HG03064 (cell line): ENCODE results near the gene SNTB2.
"Not testable (repeated sequence)": the region's sequence is repeated elsewhere in the genome, so short reads cannot be mapped to it uniquely, and the experiment has no call there.

Source experiments
- ATAC-seq: cut with Tn5 transposase; IDR thresholded peaks from one replicate; pipeline ENCODE4 v1.9.1; 2021; ENCODE audit warnings: low read depth; ENCODE audit not compliant: unreplicated experiment

The SNTB2 gene

DNA sequence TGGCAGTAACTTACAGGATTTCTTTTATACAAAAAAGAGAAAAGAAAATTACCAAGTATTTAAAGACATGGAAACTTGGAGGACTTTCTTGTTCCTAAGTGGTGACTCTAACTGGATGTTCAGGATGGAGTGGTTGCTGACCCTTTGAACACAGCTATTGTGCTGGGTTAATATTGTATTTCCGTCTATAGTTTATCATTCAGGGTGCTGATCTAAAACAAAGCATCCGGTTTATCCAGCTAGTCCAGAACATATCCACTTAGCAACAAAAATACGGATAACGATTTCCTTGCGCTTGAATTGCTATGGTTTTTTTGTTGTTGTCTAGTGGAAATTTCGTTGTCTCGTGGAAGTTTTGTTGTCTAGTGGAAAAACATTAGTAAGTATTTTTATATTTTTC is 38.2 kb downstream of the SNTB2 start:
- ATAC-seq: no peak

DNA sequence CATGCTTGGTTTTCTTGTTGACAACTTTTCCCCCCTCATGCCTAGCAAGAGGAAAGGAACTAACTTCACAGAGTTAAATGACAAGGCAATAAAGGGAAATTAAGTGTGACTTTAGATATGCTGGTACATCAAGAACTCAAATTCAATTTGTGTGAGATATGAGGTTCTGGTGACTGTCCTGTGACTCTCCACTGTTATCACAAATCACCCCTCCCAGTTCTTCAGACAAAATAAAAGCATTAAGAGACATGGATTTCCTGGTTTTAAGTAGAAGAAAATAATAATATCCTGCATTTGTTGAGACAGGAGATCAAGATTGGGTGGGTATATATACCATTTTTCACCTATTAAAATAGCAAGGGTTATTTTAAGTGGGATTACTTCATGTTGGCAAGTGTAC is 46.2 kb downstream of the SNTB2 start:
- ATAC-seq: no peak

DNA sequence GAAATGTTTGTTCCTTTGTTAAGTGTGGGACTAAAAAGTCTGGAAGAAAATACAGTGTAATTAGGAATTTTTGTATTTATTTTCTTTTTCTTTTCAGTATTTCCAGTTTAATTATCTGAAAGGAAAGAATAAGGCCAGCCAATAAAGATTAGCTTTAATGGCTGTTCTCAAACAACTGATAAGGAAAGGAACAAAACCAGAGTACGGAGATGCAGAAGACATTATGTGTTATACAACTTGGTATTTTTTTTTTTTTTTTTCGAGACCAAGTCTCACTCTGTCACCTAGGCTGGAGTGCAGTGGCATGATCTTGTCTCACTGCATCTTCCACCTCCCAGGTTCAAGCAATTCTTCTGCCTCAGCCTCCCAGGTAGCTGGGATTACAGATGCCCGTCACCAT is 47.5 kb downstream of the SNTB2 start:
- no peak for ATAC-seq

- no peak for ATAC-seq
Observed at GRCh38 chr16:69236319-69236718, 49.4 kb downstream of the SNTB2 start.

GRCh38 chr16:69237296-69237695 is 50.3 kb downstream of the SNTB2 start:
- no peak for ATAC-seq

- no peak for ATAC-seq
Observed at GRCh38 chr16:69239851-69240250, 52.9 kb downstream of the SNTB2 start.

GRCh38 chr16:69240331-69240730 is 53.4 kb downstream of the SNTB2 start:
- ATAC-seq: no peak

- no peak for ATAC-seq
Observed at GRCh38 chr16:69241926-69242325, 55.0 kb downstream of the SNTB2 start.

DNA sequence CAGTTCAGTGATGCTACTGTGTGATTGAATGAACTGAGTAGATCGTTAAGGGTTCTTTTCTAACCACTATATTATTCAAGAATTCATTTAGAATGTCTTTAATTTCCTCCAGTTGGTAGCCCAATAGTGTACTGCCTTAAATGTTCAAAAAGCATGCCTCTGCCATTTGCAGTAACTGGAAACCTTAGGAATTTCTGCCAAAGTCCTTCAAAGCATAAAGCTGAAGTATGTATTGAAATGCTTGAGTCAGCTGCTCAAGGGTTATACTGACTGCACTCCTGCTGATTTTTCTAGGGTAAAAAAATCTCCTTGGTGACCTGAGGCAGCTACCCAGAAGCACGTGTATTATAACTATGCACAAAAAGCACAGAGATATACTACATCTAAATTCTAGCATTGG is 56.5 kb downstream of the SNTB2 start:
- no peak for ATAC-seq

DNA sequence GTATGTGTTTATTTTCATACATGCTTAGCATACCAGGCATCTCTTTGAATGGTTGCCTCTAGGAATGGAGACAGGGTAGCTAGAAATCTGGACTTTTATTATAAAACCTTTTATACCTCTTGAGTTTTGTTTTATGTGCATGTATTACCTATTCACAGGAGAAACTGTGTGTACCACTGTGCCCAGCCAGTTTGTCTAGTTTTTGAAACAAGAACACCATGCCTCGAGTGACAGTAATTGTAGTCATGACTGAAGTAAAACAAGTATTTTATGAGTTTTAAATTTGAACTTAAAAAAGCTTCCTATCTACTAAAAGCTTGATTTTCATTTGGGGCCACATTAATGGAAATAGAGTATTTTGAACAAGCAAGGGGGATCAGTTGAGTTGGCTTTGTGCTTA is 57.4 kb downstream of the SNTB2 start:
- ATAC-seq: no peak

DNA sequence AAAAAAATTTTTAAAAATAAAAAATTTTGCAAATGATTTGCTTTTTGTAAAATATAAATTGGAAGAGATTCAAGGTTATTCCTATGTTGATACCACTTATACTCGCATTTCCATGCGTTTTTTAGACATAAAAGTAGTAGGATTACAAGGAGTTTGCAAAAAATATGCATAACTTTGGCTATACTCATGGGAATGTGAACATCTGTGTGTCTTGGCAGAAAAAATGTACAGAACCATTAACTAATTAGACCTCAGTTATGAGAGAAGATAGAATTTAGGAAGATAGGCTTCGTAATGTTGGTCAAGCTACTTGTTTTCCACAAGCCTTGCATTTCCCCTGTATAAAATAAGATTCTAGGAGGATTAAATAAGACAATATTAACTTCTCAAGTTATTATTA is 63.1 kb downstream of the SNTB2 start:
- ATAC-seq: no peak

DNA sequence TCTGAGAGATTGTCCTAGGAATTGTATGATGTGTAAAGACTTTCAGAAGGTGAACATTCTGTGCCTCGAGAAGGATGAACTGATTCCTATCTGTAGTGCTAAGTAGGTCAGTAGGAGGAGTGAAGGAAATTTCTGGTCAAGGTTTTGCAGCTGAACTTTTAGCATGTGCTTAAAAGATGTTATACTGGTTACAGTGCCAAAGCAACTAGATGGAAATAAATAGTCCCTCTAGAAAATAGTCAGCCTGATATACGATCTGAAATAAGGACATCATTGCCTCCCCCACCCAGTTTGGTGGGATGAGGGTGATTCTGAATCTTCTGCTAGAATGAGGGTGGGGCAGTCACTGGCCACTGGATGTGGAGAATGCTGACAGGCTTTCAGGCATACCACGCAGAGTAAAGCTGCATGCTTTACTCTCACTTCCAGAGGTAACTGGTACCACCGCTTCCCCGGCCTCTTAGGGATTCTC is 66.9 kb downstream of the SNTB2 start:
- no peak for ATAC-seq

DNA sequence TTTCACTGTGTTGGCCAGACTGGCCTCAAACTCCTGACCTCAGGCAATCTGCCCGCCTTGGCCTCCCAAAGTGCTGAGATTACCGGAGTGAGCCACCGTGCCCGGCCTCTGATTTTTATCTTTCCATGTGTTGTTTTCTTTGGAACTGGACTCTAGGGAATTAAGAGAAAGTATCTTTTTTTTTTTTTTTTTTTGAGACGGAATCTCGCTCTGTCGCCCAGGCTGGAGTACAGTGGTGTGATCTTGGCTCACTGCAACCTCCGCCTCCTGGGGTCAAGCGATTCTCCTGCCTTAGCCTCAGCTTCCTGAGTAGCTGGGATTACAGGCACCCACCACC is 72.4 kb downstream of the SNTB2 start:
- not testable (repeated sequence) for ATAC-seq

DNA sequence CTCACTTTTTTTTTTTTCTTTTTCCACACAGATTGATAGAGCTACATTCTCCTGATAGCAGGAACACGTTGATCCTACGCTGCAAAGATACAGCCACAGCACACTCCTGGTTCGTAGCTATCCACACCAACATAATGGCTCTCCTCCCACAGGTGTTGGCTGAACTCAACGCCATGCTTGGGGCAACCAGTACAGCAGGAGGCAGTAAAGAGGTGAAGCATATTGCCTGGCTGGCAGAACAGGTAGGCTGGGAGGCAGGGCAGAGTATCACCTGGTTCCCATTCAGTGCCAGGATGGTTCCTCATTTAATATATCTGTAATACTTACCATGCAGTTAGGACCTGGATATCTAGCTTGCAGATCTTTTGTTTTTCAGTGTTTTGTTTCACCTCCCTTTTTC is 73.1 kb downstream of the SNTB2 start:
- ATAC-seq: no peak

GRCh38 chr16:69260506-69260905 is 73.5 kb downstream of the SNTB2 start:
- ATAC-seq: no peak

DNA sequence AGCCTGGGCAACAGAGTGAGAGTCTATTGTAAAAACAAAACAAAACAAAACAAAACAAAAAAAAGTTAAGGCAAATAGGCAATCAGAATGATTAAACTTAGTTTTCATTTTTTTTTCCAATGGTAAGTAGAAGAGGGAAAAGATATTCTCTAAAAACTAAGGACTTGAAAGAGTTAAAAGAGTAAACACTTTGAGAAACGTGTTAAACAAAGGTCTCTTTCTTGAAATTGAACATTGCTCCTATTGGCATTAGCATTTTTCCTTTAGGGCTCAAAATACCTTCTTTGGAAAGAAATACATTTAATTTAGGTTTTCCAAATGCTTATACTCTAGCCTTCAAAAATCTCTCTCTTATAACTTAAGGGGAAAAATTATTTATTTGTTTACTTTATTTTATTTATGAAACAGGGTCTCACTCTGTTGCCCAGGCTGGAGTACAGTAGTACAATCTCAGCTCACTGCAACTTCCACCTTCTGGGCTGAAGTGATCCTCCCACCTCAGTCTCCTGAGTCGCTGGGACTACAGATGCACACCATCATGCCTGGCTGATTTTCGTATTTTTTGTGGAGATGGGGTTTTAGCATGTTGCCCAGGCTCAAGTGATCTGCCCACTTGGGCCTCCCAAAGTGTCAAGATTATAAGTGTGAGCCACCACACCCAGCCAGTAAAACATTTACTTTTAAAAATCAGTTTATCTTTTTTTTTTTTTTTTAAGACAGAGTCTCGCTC is 79.5 kb downstream of the SNTB2 start:
- no peak for ATAC-seq

- ATAC-seq: no peak
Observed at GRCh38 chr16:69267633-69268032, 80.7 kb downstream of the SNTB2 start.

GRCh38 chr16:69270395-69270794 is 83.4 kb downstream of the SNTB2 start:
- no peak for ATAC-seq

DNA sequence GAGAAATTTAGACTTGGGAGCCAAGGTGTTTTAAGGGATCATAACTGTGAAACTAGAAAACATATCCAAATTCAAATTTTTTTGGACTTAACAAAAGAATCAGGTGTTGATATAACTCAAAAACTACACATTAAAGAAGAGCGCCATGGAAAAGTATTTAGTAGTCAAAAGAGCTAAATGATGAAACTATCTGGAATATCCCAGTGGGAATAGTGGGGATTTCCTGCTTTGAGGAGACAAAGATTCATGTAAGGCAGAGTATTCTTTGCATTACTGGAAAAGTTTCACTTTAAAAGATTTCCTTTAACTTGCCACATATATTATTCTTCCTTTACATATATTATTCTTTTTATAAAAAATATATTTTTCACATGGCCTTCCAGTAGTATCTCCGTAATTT is 83.9 kb downstream of the SNTB2 start:
- no peak for ATAC-seq

GRCh38 chr16:69273009-69273408 is 86.0 kb downstream of the SNTB2 start:
- no peak for ATAC-seq

GRCh38 chr16:69274699-69275235 is 87.8 kb downstream of the SNTB2 start:
- no peak for ATAC-seq
